GM21528 (cell line): Measurements from ENCODE around the gene PAX2.

ENCODE experiments used
- ATAC-seq: cut with Tn5 transposase; IDR thresholded peaks from one replicate; pipeline ENCODE4 v1.9.1; 2021; ENCODE audit warnings: mild to moderate bottlenecking, moderate library complexity; ENCODE audit not compliant: unreplicated experiment, low FRiP score

The PAX2 gene

DNA sequence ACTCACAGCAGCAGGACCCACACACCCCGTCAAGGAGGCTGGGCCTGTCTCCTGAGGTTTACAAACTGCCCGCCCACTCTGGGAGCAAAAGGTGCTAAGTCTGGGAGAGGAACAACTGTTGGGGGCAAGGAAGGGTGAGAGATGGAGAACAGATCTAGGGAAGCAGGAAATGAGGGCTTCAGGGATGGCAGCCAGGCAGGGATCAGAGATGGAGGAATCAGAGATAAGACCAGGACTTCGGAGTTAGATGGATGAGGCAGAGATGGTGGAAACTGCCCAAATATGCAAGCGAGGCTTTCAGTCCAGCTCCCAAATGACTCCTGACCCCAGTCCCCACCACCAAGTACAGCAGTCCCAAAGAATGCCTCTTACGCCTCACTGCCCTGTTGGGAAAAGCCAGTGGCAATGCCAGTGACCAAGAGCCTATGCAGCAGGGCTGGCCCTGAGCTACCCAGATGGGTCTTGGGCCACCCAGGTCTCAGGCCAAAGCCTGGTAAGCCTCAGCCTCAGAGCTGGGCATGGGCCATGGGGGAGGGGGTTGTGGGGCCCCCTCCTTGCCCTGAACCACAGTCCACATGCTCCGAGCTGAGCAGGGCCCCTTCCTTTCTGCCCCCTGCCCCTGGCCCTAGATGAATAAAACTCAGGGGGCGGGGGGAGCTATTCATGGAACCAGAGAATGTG is 127.9 kb downstream of the PAX2 start:
- no peak for ATAC-seq

DNA sequence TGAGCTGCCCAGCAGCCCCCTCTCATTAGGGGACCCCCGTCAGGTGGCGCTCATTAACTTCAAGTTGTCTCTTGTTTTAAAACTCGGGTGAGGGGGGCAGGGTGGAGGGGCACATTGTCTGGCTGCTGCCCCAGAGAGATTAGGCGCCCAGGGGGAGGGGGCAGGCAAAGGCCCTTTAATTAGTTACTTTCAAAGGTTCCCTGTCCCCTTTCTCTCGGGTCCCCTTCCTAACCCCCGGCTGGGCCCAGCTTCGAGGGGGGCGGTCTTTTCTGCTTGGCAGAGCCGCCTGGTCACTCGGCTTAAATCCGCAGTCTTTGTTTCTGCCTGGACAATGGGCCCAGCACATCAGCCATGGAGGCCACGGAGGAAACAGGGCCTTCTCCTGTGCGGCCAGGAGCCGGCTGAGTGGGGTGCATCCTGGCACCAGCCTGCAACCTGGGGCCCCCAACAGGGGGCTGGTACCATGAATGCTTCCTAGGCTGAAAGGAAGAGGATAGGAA is 128.5 kb downstream of the PAX2 start:
- ATAC-seq: no peak

DNA sequence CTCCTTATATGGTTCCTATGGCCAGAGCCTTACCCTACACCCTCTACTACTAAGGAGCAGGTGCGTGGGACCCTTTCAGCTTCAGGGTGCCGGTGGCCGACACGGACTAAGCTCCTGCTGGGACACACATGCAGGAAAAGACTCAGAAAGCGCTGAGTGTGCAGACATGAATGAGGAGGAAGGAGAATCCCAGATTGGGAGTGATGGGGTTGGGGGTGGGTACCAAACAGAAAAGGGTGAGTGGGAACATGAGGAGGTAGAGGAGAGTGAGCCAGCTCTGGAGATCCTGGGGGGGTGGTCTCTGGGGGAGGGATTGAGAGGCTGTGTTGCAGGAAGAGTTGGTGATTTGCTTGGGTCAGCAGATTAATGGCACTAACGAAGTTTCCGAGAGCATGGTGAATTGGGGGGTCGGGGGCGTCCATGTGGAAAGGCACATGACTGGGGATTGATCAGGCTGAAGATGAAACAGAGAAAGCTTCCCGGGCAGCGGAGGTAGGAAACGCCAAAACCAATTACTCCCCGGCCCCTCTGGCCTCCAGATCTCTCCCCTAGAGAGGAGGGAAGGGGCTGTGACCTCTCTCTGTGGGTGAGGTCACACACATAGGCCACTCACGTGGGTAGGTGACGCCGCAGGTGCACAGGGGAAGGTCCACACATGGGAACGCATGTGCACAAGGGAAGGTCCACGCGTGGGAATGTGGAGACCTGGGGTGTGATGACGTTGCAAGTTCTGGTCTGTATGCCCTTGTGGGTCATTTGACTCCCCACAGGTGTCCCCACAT is 129.5 kb downstream of the PAX2 start:
- no peak for ATAC-seq

DNA sequence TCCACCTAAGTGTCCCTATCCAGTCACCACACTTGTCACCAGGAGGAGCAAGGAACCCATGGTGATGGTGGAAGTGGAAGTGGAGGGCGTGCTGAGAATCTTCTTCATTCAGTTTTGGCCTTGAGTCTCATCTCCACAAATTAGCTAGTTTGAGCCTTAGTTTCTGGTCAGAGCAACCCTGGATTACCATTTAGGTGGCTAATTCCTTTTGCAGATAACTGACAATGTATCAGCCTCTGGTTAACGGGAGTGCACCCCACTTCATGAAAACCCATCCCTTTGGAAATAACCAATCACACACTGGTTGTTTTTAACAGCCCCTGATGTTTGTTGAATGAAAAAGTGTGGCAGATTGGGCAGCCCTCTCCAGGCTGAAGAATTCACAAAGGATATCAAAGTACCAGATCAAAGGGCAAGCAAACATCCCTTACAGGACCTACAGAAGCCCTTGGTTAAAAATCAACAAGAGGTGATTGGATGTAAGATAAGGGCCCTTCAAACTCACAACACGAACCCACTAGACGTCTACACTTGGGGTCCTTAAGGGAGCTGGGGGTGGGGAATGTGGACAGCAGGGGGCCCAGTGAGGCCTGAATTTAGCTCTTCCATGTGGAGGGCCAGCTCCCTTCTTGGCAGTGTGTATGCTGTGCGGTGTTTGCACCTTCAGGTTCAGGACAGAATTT is 130.2 kb downstream of the PAX2 start:
- no peak for ATAC-seq

DNA sequence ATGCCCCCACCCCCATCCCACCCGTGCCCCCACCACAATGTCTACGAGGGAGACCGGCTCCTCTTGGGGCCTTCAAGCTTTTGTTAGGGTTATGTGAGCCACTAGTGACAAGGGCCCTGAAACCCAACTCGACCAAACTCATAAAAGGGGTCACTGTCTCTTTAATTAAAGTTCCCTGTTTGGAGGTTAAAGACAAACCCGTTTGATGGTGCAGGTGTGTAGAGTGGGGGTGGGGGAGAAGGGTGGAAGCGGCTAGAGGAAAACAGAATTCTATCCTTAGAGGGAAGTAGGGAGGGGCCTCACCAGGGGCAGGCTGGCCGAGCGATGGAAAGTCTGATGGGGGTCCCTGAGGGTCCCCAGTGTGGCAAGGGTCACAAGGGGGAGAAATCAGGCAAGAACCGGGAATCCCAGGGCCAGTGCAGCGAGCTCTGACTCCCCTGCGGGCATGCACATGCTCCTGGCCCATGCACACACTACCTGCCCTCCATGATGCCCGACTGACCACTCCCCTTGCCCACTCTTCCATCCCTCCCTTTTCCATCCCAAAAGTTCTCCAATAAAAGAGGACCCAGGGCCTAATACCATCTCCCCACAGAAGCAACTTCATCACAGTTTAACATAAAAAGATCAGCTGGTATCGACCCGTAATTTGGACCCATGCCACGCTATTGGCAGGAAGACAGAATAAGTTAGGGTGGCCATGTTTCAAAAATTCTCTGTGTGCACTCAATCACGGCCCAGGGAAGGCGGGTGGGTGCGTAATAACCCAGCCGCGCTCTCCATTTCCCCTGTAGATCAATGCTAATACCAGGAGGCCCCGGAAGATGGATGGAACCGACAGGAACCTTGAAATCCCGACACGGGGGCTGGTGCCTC is 131.4 kb downstream of the PAX2 start:
- no peak for ATAC-seq

DNA sequence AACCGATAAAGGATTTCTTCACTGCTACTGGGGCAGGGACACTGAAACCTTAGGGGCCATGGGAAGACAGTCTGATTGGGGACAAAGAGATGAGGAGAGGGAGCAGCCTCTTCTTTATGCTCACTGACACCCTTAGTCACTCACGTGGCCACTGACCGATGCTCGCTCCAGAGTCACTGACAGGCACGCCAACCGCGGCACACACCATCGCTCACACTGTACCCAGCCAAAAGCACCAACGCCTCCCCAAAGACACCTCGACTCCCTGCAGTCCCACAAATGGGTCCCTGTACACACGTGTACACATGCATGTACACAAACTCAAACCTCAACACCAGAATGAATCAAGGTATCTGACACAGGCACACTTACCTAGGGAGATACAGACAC is 132.1 kb downstream of the PAX2 start:
- no peak for ATAC-seq

DNA sequence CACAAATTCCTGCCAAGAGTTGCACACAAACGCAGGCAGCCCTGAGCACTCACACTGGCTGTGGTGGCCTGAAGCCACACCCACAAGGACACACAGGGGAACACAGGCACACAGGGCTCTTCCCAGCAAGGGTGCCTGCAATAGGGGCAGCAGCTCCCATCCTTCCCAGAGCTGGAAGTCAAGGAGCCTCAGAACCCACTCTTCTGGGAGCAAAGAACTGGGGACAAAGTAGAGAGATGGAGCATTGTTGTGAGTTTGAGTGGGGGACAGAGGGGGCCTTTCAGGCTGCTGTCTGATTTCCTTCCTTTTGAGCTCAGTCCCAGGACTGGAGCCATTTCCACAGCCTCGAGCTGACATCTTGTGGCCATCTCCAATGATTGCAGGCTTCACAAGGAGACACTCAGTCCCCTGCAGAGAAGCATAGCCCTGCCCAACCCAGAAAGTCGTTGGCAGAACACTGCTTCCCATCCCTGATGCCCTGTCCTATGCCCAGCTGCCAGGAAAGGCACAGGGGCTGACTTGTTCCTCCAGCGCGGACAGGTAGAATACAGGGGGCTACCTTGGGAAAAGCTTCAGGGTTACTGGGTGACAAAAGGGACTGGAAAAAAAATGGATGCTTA is 133.0 kb downstream of the PAX2 start:
- ATAC-seq: no peak
